Measurements from ENCODE around the gene HSD3B2. TPM values are rescaled to one million over a fixed set of nuclear protein-coding genes. Genes with fewer than 3 reads are reported as not detected.

Gene HSD3B2
- polyA plus RNA-seq, 1 donor from 2014 or later: not detected

GRCh38 chr1:119397986-119398385 is 17.0 kb upstream of the HSD3B2 start:
- no peak for TF ChIP-seq TAF1 (IDR thresholded peaks at IDR 0.05; ENCODE audit: low read depth)
- no peak for TF ChIP-seq RAD21 (conservative IDR thresholded peaks at IDR 0.05)
- no peak for TF ChIP-seq EZH2 (IDR thresholded peaks at IDR 0.05; ENCODE audit: borderline replicate concordance, insufficient read depth, low read length, poor library complexity, severe bottlenecking)
- TF ChIP-seq, protein P1, sequence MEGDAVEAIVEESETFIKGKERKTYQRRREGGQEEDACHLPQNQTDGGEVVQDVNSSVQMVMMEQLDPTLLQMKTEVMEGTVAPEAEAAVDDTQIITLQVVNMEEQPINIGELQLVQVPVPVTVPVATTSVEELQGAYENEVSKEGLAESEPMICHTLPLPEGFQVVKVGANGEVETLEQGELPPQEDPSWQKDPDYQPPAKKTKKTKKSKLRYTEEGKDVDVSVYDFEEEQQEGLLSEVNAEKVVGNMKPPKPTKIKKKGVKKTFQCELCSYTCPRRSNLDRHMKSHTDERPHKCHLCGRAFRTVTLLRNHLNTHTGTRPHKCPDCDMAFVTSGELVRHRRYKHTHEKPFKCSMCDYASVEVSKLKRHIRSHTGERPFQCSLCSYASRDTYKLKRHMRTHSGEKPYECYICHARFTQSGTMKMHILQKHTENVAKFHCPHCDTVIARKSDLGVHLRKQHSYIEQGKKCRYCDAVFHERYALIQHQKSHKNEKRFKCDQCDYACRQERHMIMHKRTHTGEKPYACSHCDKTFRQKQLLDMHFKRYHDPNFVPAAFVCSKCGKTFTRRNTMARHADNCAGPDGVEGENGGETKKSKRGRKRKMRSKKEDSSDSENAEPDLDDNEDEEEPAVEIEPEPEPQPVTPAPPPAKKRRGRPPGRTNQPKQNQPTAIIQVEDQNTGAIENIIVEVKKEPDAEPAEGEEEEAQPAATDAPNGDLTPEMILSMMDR (IDR thresholded peaks at IDR 0.05; ENCODE audit: poor library complexity, severe bottlenecking): no peak
- TF ChIP-seq EP300 (conservative IDR thresholded peaks at IDR 0.05; ENCODE audit: poor library complexity, severe bottlenecking): no peak
- TF ChIP-seq POLR2AphosphoS5 (IDR thresholded peaks at IDR 0.05): no peak
- TF ChIP-seq MXI1 (conservative IDR thresholded peaks at IDR 0.05; ENCODE audit: poor library complexity, severe bottlenecking): no peak
- TF ChIP-seq SMC3 (conservative IDR thresholded peaks at IDR 0.05; ENCODE audit: poor library complexity): no peak
- TF ChIP-seq, protein P2, sequence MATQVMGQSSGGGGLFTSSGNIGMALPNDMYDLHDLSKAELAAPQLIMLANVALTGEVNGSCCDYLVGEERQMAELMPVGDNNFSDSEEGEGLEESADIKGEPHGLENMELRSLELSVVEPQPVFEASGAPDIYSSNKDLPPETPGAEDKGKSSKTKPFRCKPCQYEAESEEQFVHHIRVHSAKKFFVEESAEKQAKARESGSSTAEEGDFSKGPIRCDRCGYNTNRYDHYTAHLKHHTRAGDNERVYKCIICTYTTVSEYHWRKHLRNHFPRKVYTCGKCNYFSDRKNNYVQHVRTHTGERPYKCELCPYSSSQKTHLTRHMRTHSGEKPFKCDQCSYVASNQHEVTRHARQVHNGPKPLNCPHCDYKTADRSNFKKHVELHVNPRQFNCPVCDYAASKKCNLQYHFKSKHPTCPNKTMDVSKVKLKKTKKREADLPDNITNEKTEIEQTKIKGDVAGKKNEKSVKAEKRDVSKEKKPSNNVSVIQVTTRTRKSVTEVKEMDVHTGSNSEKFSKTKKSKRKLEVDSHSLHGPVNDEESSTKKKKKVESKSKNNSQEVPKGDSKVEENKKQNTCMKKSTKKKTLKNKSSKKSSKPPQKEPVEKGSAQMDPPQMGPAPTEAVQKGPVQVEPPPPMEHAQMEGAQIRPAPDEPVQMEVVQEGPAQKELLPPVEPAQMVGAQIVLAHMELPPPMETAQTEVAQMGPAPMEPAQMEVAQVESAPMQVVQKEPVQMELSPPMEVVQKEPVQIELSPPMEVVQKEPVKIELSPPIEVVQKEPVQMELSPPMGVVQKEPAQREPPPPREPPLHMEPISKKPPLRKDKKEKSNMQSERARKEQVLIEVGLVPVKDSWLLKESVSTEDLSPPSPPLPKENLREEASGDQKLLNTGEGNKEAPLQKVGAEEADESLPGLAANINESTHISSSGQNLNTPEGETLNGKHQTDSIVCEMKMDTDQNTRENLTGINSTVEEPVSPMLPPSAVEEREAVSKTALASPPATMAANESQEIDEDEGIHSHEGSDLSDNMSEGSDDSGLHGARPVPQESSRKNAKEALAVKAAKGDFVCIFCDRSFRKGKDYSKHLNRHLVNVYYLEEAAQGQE (IDR thresholded peaks at IDR 0.05; ENCODE audit: borderline replicate concordance): no peak
- H3K9me3 ChIP-seq (ENCODE audit: low read length): no peaks in the 10 kb centered on the region
- no peaks in the 10 kb centered on the region for H4K20me1 ChIP-seq (ENCODE audit: insufficient read depth)
- no peak overlapping the region for H3K4me2 ChIP-seq (ENCODE audit: low read length)
- no peaks in the 10 kb centered on the region for H3K79me2 ChIP-seq (replicated peaks; ENCODE audit: insufficient read depth, low read length)
- H3K27ac ChIP-seq (ENCODE audit: low read length): no peak overlapping the region
- H3F3A ChIP-seq (ENCODE audit: insufficient read depth, low read length, poor library complexity, severe bottlenecking): no peaks in the 10 kb centered on the region
- no peak overlapping the region for H2AFZ ChIP-seq (ENCODE audit: low read depth, low read length)
- no peaks in the 10 kb centered on the region for H3K36me3 ChIP-seq (ENCODE audit: insufficient read depth, low read length)
- no peaks in the 10 kb centered on the region for H3K9me2 ChIP-seq (ENCODE audit: insufficient read depth, low read length)
- no peak overlapping the region for H3K9ac ChIP-seq (ENCODE audit: low read length)
- no peaks in the 10 kb centered on the region for H3K27me3 ChIP-seq (ENCODE audit: insufficient read depth, low read depth, low read length)
- H3K4me3 ChIP-seq (ENCODE audit: low read length): no peak overlapping the region

DNA sequence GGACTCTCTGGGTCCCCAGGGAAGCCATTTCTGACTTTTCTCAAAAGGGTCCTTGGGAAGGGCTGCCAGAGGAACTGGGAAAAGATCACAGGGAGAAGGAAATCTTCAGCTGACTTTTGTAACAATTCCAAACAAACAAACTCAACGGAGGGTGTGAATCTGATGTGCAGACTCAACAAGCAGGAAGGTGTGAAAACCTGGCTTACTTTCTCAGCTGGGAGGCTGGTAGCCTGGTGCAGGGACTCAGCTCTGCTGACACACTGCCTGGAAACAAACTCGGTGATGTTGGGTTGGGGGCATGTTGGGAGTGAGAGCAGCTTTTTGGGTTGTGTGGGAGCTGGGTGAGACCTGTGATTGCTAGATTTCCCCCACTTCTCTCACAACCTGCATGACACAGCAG is 10.2 kb upstream of the HSD3B2 start:
- H3K9ac ChIP-seq (ENCODE audit: low read length): no peak overlapping the region
- no peaks in the 10 kb centered on the region for H3K9me2 ChIP-seq (ENCODE audit: insufficient read depth, low read length)
- no peaks in the 10 kb centered on the region for H3K9me3 ChIP-seq (ENCODE audit: low read length)
- H4K20me1 ChIP-seq (ENCODE audit: insufficient read depth): no peaks in the 10 kb centered on the region
- H3K27me3 ChIP-seq (ENCODE audit: insufficient read depth, low read depth, low read length): no peaks in the 10 kb centered on the region
- H3K27ac ChIP-seq (ENCODE audit: low read length): no peak overlapping the region
- TF ChIP-seq RAD21 (conservative IDR thresholded peaks at IDR 0.05): no peak
- TF ChIP-seq TAF1 (IDR thresholded peaks at IDR 0.05; ENCODE audit: low read depth): no peak
- TF ChIP-seq, protein P2 (IDR thresholded peaks at IDR 0.05; ENCODE audit: borderline replicate concordance): no peak
- TF ChIP-seq EZH2 (IDR thresholded peaks at IDR 0.05; ENCODE audit: borderline replicate concordance, insufficient read depth, low read length, poor library complexity, severe bottlenecking): no peak
- TF ChIP-seq, protein P1 (IDR thresholded peaks at IDR 0.05; ENCODE audit: poor library complexity, severe bottlenecking): no peak
- no peak for TF ChIP-seq MXI1 (conservative IDR thresholded peaks at IDR 0.05; ENCODE audit: poor library complexity, severe bottlenecking)
- no peak for TF ChIP-seq EP300 (conservative IDR thresholded peaks at IDR 0.05; ENCODE audit: poor library complexity, severe bottlenecking)
- no peak for TF ChIP-seq POLR2AphosphoS5 (IDR thresholded peaks at IDR 0.05)
- no peak for TF ChIP-seq SMC3 (conservative IDR thresholded peaks at IDR 0.05; ENCODE audit: poor library complexity)
- no peak overlapping the region for H3K4me3 ChIP-seq (ENCODE audit: low read length)
- no peaks in the 10 kb centered on the region for H3K36me3 ChIP-seq (ENCODE audit: insufficient read depth, low read length)
- no peak overlapping the region for H2AFZ ChIP-seq (ENCODE audit: low read depth, low read length)
- no peaks in the 10 kb centered on the region for H3F3A ChIP-seq (ENCODE audit: insufficient read depth, low read length, poor library complexity, severe bottlenecking)
- H3K4me2 ChIP-seq (ENCODE audit: low read length): no peak overlapping the region
- no peaks in the 10 kb centered on the region for H3K79me2 ChIP-seq (replicated peaks; ENCODE audit: insufficient read depth, low read length)
